ENCODE results near the gene AKNA.

The AKNA gene

DNA sequence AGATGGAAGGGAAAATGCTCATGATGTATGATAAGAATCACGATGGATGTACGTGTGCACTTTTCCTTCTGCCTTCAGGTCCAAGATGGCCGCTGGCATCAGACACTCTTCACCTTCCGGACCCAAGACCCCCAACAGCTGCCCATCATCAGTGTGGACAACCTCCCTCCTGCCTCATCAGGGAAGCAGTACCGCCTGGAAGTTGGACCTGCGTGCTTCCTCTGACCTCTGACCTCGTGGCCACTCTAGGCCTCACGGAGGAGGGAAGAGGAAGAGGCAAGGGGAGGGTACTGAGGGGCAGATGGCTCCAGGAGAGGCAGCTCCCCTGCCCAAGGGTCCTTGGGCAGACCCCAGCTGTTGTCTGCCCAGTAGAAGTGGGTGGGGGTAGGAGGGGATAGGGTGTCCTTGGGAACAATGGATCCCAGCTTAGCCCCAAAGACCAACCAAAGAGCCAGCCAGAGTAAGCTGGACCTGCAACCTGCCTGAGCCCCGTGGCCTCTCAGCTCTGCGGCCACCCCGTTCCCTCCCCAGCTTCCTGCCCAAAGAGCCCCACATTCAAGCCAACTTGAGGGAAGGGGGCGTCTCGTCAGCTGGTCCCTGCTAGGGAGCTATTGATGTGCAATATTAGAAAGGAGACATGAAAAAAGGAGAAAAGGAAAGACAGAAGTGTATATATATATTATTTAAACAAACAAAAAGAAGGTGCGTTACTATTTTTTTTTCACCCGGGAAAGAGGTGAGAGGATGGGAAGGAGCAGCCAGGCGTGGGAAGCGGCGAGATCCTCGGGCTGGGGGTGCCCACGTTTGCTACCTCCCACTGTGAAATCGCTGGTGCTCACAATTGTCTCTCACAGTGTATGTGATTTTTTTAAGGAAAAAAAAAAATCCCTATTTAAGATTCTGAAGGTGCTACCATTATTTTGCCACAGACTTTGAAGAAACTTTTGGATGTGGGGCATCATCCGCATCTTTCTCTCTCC is 77.0 kb downstream of the AKNA start:
- no peak for DNase-seq (ENCODE audit: extremely low read depth in 1 of 2, low read depth in 1 of 2)

DNA sequence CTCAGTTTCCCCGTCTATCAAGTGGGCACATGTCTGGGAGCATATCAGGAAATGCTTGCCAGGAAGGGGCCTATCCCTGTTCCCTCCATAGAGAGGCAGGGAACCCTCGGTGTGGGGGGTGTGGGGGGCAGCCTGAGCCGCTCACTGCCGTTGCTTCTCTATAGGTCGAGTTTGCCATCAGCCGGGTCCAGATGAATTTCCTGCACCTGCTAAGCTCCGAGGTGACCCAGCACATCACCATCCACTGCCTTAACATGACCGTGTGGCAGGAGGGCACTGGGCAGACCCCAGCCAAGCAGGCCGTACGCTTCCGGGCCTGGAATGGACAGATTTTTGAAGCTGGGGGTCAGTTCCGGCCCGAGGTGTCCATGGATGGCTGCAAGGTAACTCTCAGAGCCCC is 78.7 kb downstream of the AKNA start:
- DNase-seq (ENCODE audit: extremely low read depth in 1 of 2, low read depth in 1 of 2): no peak

GRCh38 chr9:114308361-114308950 is 79.3 kb downstream of the AKNA start:
- no peak for DNase-seq (ENCODE audit: extremely low read depth in 1 of 2, low read depth in 1 of 2)

DNA sequence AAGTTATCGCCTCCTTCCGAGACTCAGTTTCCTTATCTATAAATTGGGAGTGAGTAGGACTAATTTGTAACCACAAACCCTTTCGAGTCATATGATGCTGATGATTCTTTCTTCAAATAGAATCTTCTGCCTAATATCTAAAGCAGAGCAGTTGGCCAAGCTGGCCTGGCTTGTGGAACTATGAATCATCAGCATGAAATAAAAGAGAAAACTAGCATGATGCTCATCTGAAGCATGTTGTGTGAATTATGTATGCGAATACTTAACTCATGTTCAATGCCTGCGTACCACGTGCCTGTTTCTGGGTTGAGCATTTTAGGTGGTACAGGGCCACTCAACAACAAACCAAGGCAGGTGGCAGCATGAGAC is 79.9 kb downstream of the AKNA start:
- DNase-seq (ENCODE audit: extremely low read depth in 1 of 2, low read depth in 1 of 2): no peak

DNA sequence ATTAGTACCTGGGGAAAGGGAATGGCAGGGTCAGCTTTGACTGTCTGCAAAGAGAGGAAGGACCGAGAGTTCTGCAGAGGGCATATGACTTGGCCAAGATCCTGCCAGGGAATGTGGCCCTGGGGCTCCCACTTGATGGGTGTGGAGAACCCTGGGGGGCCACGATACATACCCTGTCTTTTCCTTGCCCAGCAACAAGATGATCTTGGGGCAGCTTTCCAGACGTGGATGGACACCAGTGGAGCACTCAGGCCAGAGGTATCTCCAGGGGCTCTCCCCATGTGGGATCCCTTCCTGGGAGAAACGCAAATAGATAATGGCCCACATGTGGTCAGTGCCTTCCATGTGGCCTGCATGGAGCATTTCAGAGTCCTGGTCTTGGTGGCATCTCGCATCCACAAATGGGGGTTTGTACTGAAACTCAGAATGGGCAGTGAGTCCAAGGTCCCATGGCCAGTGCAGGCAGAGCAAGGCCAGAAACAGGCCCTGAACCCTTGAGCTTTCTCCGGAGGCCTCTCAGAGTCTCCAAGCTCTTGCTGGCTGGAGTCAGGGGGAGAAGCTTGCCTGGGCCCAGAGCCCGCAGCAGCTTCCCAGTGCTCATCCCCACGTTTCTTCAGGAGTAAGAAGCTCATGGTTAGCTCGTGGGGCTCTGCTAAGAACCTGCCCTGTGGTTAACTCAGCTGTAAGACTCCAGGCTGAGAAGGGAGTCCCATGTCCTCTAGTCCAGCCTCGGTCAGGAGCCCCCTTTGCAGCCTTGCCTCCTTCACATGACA is 83.2 kb downstream of the AKNA start:
- no peak for DNase-seq (ENCODE audit: extremely low read depth in 1 of 2, low read depth in 1 of 2)

- DNase-seq (ENCODE audit: extremely low read depth in 1 of 2, low read depth in 1 of 2): no peak
Measured at GRCh38 chr9:114303977-114304376, 83.8 kb downstream of the AKNA start.

GRCh38 chr9:114303571-114303970 is 84.2 kb downstream of the AKNA start:
- no peak for DNase-seq (ENCODE audit: extremely low read depth in 1 of 2, low read depth in 1 of 2)

GRCh38 chr9:114302727-114303126 is 85.1 kb downstream of the AKNA start:
- no peak for DNase-seq (ENCODE audit: extremely low read depth in 1 of 2, low read depth in 1 of 2)

DNA sequence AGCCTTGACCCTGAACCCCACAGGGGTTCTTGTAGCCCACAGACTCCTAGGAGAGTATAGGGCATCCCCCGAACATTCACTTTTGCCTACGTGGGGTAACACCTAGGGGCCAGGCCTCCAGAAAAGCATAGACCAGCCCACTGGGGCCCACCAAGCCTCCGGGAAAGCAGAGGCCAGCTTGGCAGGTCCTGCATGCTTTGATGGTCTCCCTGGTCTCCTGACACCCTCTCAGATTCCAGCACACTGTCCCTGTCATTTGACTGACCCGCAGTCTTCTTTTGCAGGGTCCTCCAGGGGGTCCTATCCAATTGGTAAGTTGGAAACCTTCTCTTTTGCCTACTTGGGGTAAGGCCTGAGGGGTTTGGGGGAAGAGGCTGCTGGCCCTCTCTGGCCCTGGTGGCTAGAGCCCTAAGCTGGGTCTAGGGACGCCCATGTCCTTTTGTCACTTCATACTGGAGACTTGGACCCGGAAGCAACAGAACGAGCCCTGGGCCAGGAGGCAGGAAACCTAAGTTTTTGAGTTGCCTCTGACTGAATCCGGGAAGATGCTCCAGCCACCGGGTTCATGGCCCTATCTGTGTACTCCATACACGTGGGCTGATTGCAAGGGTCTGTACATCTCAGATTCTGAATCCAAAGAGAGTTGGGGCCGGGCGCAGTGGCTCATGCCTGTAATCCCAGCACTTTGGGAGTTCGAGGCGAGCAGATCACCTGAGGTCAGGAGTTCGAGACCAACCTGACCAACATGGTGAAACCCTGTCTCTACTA is 85.8 kb downstream of the AKNA start:
- DNase-seq (ENCODE audit: extremely low read depth in 1 of 2, low read depth in 1 of 2): no peak

- no peak for DNase-seq (ENCODE audit: extremely low read depth in 1 of 2, low read depth in 1 of 2)
Measured at GRCh38 chr9:114300846-114301797, 86.7 kb downstream of the AKNA start.

DNA sequence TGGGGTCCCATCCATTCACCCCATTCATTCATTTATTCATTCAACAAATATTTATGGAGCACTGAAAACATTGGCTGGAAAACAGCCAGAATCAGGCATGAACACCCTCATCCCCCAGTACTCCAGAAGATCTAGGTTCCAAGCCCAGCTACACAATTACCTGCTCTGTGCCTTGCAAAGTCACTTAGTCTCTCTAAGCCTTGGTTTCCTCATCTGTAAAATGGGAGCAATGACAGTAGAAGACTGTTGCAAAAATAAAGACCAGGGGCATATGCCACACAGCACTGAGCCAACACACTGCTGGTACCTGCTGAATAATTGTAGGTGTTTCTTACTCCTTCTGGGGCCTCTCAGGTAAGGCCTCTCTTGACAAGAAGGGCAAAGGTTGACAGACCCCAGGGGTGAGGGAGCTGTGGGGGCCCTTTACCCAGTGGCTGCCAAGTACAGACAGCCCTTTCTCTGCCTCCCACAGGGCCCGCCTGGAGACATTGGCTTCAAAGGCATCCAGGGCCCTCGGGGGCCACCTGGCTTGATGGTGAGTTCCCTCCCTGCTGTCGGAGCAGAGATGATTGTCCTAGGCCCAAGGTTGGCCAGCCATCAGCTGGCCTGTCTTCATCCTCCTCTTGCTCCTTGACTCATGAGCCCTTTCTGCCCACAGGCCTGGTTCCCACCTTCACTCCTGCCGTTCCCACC is 87.5 kb downstream of the AKNA start:
- DNase-seq (ENCODE audit: extremely low read depth in 1 of 2, low read depth in 1 of 2): no peak

DNA sequence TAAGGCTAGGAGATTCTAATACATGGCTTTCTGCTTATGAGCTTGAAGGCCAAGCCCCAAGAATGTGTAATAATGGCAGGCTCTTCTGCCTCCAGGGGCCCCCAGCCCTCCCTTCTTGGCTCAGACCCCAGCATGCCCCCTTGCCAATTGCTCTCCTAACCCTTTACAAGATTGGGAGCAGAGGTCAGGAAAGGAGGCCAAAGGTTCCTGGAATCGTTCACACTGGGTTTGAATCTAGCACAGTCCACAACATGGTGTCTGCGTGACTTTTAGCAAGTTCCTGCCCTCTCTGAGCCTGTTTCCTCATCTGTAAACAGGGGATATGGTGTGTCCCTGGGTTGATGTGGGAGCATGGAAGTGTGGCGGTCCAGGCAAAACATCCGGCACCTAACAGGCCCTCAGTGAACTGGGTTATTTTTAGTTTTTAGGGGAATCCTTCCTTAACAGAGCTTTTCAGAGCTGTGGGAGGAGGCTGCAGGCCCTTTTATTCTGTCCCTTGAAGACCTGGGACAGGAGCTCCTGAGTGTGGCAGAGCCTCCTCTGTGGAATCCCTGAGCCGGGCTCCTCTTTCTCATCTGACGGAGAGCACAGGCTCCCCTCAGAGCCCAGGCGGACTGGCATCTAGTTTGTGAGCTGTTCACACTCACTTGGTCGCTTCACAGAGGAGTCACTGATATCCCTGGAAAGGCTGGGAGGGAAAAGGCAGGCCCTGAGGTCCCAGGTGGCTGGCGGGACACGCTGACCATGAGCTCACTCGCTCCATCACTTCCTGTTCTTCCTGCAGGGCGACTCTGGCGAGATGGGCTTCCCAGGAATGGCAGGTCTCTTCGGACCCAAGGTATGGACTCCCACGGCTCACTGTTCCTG is 88.3 kb downstream of the AKNA start:
- no peak for DNase-seq (ENCODE audit: extremely low read depth in 1 of 2, low read depth in 1 of 2)

GRCh38 chr9:114296338-114296737 is 91.4 kb downstream of the AKNA start:
- DNase-seq (ENCODE audit: extremely low read depth in 1 of 2, low read depth in 1 of 2): no peak

- no peak for DNase-seq (ENCODE audit: extremely low read depth in 1 of 2, low read depth in 1 of 2)
Measured at GRCh38 chr9:114294664-114295063, 93.1 kb downstream of the AKNA start.

- DNase-seq (ENCODE audit: extremely low read depth in 1 of 2, low read depth in 1 of 2): no peak
Measured at GRCh38 chr9:114291886-114292590, 95.7 kb downstream of the AKNA start.

DNA sequence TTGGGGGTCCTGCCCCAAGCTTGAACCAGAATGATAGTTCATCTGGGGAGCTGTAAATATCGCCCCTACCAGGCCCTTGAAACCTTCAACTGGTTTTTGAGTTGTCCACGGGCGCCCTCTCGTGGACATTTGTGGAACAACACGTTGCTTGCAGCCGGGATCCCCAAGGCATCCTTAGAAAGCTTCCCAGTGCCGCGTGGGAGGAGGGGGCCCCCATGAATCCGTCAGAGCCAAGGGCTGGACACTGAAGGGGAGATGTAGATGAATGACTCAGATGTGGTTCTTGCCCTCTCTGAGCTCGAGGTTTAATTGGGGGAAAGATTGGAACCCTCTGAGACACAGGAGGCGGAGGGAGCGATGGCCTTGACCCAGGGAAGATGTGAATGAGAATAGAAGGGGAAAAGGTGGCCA is 96.7 kb downstream of the AKNA start:
- DNase-seq (ENCODE audit: extremely low read depth in 1 of 2, low read depth in 1 of 2): peak; percentile 25 to 27

DNA sequence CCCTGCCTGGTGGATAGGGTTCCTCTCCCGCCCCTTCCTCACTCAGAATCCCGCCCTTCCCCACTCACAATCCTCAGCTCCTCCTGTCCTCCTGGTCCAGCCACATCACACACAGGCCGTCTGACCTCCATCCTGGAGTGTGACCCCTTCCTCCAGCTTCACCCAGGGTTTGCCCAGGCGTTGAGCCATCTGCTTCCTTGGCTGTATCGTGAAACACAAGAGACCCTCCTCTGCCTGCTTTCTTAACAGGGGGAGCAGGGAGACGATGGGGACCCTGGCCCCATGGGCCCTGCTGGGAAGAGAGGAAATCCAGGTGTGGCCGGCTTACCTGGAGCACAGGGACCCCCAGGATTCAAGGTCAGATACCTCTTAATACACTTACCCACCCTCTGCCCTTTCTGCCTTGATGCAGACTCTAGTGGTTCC is 97.2 kb downstream of the AKNA start:
- DNase-seq (ENCODE audit: extremely low read depth in 1 of 2, low read depth in 1 of 2): no peak

All from stimulated activated CD8-positive, alpha-beta memory T cell treated with anti-CD3 and anti-CD28 coated beads, Interleukin-7, amount 100 ng/mL, for 48 hours (primary cell).